NT2/D1 (cell line): ENCODE data around the gene TMEM119.

Experiments used
- YY1 ChIP-seq: IDR thresholded peaks from 2 replicates; pipeline ENCODE4 v1.6.1; 2011; ENCODE audit not compliant: insufficient read length, insufficient read depth
- ZNF274 ChIP-seq: IDR thresholded peaks from 2 replicates; pipeline ENCODE4 v1.6.1; 2011; ENCODE audit warnings: mild to moderate bottlenecking, low read depth, low read length

GRCh38 chr12:108578813-108579212 lies 19.1 kb downstream of the TMEM119 start:
- TF ChIP-seq YY1 (no peak), ZNF274 (no peak)
